Amniotic epithelial cell (primary cell): ENCODE results near the gene GRM6.

Experiments
- DNase-seq: peaks from one replicate; pipeline ENCODE4 v3.0.0-alpha.2; 2010; ENCODE audit warnings: low read depth

Gene GRM6

GRCh38 chr5:178994580-178995340 lies at the start of gene GRM6:
TSS of gene GRM6 (minus strand) at chr5:178995320. CDS start at chr5:178994944, 376 bp downstream.
- DNase-seq: no peak

GRCh38 chr5:179044765-179045164 lies 49.6 kb upstream of the GRM6 start:
- no peak for DNase-seq

- peak; percentile 9 for DNase-seq
These were observed 38.0 kb upstream of the GRM6 start for GRCh38 chr5:179033004-179033580.

GRCh38 chr5:179023528-179024189 lies 28.5 kb upstream of the GRM6 start, which contains the start of gene ZNF879:
TSS of gene ZNF879 (plus strand) at chr5:179023804. CDS start at chr5:179025005, 1,201 bp downstream.
- peak; percentile 94 for DNase-seq

- no peak for DNase-seq
These were observed 13.5 kb upstream of the GRM6 start for GRCh38 chr5:179008667-179009066.

- no peak for DNase-seq
These were observed 11.4 kb upstream of the GRM6 start for GRCh38 chr5:179006564-179006963.

GRCh38 chr5:178998441-178998840 lies 3.3 kb upstream of the GRM6 start:
- DNase-seq: no peak

- no peak for DNase-seq
These were observed 2.1 kb upstream of the GRM6 start for GRCh38 chr5:178997191-178997590.

- DNase-seq: no peak
These were observed 1.0 kb upstream of the GRM6 start for GRCh38 chr5:178996156-178996555.

- DNase-seq: no peak
These were observed 196 bp upstream of the GRM6 start for GRCh38 chr5:178995341-178995690.

- no peak for DNase-seq
These were observed 1.1 kb downstream of the GRM6 start for GRCh38 chr5:178993955-178994579.

- no peak for DNase-seq
These were observed 1.8 kb downstream of the GRM6 start for GRCh38 chr5:178993236-178993765.

- no peak for DNase-seq
These were observed 2.7 kb downstream of the GRM6 start for GRCh38 chr5:178992291-178992895.

- no peak for DNase-seq
These were observed 3.7 kb downstream of the GRM6 start for GRCh38 chr5:178991190-178992145.

- no peak for DNase-seq
These were observed 4.6 kb downstream of the GRM6 start for GRCh38 chr5:178990491-178990890.

GRCh38 chr5:178989311-178989710 lies 5.8 kb downstream of the GRM6 start:
- DNase-seq: no peak

GRCh38 chr5:178988436-178989220 lies 6.5 kb downstream of the GRM6 start:
- no peak for DNase-seq

- no peak for DNase-seq
These were observed 8.7 kb downstream of the GRM6 start for GRCh38 chr5:178986326-178986960.
